Panc1 (cell line): ENCODE data around the gene ZP4. TPM values are rescaled to one million over a fixed set of nuclear protein-coding genes. Genes with fewer than 3 reads are reported as not detected.
A peak's percentile ranks its signal among the peaks of the same experiment; 100 is the strongest.

Source experiments
- ATAC-seq: fragments of 200-7000 bp; cut with Tn5 transposase; 2 replicates; pipeline ENCODE4 v1.9.1; 2020; ENCODE audit warnings: mild to moderate bottlenecking, moderate library complexity
- BruUV-seq: library from RNA; stranded (reverse); fragments of 400-500 nt; replicated peaks from 2 replicates; lab custom pipeline; 2021; lab: Mats Ljungman, UMichigan
- CTCF ChIA-PET: fragments of 300-600 bp; sonication (Branson Sonifier 250); formaldehyde crosslinking; loops from one replicate; lab custom pipeline; 2022; ENCODE audit warnings: antibody characterized with exemption; lab: Charles Lee
- POLR2A ChIA-PET: fragments of 300-600 bp; sonication (Branson Sonifier 250); formaldehyde crosslinking; loops from one replicate; lab custom pipeline; 2022; ENCODE audit warnings: antibody characterized with exemption; lab: Charles Lee
- DNase-seq: peaks from one replicate; pipeline ENCODE4 v3.0.0-alpha.2; 2010; ENCODE audit warnings: low read depth, low spot score
- H3K27ac ChIP-seq: 2 replicates; pipeline ENCODE4 v1.5.1; 2011; ENCODE audit warnings: mild to moderate bottlenecking, low read length, inconsistent platforms
- H3K27me3 ChIP-seq: fragments of 200-500 bp; sonication (Bioruptor generic); 2 replicates; pipeline ENCODE4 v1.6.0; 2014; ENCODE audit warnings: low read length, inconsistent platforms; ENCODE audit not compliant: control insufficient read depth, insufficient read depth
- H3K36me3 ChIP-seq: fragments of 200-500 bp; sonication (Bioruptor generic); 2 replicates; pipeline ENCODE4 v1.5.1; 2014; ENCODE audit warnings: inconsistent platforms, mild to moderate bottlenecking, low read length, moderate library complexity; ENCODE audit not compliant: control insufficient read depth, insufficient read depth
- H3K4me1 ChIP-seq: 2 replicates; pipeline ENCODE4 v1.5.1; 2011; ENCODE audit warnings: inconsistent platforms, mild to moderate bottlenecking, low read length, moderate library complexity; ENCODE audit not compliant: control insufficient read depth, insufficient read depth
- H3K4me3 ChIP-seq, 2 experiments: 2 replicates each; pipeline ENCODE4 v1.5.1; 2011 to 2012; ENCODE audit warnings: low read depth in 2 of 2, low read length in 2 of 2, mild to moderate bottlenecking in 2 of 2, inconsistent platforms in 1 of 2, moderate library complexity in 1 of 2
- H3K9me3 ChIP-seq: fragments of 200-500 bp; sonication (Bioruptor generic); 2 replicates; pipeline ENCODE4 v1.5.1; 2014; ENCODE audit warnings: low read depth, mild to moderate bottlenecking, inconsistent platforms, low read length, moderate library complexity; ENCODE audit not compliant: control insufficient read depth, insufficient read depth
- CTCF ChIP-seq: fragments of 450-650 bp; IDR thresholded peaks from 2 replicates; pipeline ENCODE4 v1.5.1; 2017; ENCODE audit warnings: mild to moderate bottlenecking
- POLR2AphosphoS5 ChIP-seq: IDR thresholded peaks from 2 replicates; pipeline ENCODE4 v1.6.1; 2012; ENCODE audit warnings: mild to moderate bottlenecking, low read depth, low read length, moderate library complexity
- REST ChIP-seq, 2 experiments: IDR thresholded peaks; 2 replicates each; pipeline ENCODE4 v1.6.1; 2011 to 2012; ENCODE audit warnings: low read depth in 2 of 2, control low read depth in 1 of 2, low read length in 1 of 2, mild to moderate bottlenecking in 1 of 2, moderate library complexity in 1 of 2; ENCODE audit not compliant: insufficient read depth in 1 of 2
- SIN3A ChIP-seq: IDR thresholded peaks from 2 replicates; pipeline ENCODE4 v1.6.1; 2012; ENCODE audit warnings: low read depth, mild to moderate bottlenecking, low read length, moderate library complexity, borderline replicate concordance; ENCODE audit not compliant: insufficient read depth
- TCF7L2 ChIP-seq: IDR thresholded peaks from 2 replicates; pipeline ENCODE4 v1.6.1; 2011; ENCODE audit warnings: mild to moderate bottlenecking, low read depth, low read length, inconsistent platforms
- in situ Hi-C: cut with HindIII; loops from 2 replicates; pipeline ENCODE4 v1.10.0; 2016; ENCODE audit warnings: low sequenced_read_pairs, low pct_unique_long_range_greater_than_20kb
- intact Hi-C: fragments of 100-400 bp; cut with micrococcal nuclease; formaldehyde crosslinking; loops from one replicate; pipeline ENCODE4 v1.10.0; 2022; ENCODE audit not compliant: unreplicated experiment
- total RNA-seq: library from RNA; stranded (reverse); gene quantifications from one replicate; pipeline ENCODE4 v1.2.1, GENCODE V29; 2021; ENCODE audit not compliant: unreplicated experiment

Gene ZP4
- total RNA-seq, 1 experiment from 2014 or later, result not detected

GRCh38 chr1:237867380-237867888 lies 23.3 kb downstream of the ZP4 start:
- in situ Hi-C loops, result no loop called here
- ATAC-seq (no peak), DNase-seq (no peak)
- Histone ChIP-seq H3K27me3 (no peaks in the 10 kb centered on the region), H3K4me1 (no peaks in the 10 kb centered on the region; the same call in 1 of the 2 replicates), H3K27ac (no peak overlapping the region), H3K4me3 (no peak overlapping the region), H3K36me3 (no peaks in the 10 kb centered on the region), H3K9me3 (no peaks in the 10 kb centered on the region)
- ChIA-PET CTCF (no interaction called here), POLR2A (no interaction called here)
- TF ChIP-seq POLR2AphosphoS5 (no peak), CTCF (no peak), TCF7L2 (no peak), REST (IDR thresholded peaks at IDR 0.05; ENCODE audit: insufficient read depth in 1 of 2, low read depth in 2 of 2, low read length in 1 of 2) (no peak), SIN3A (no peak)
- intact Hi-C loops, result no loop called here
- no TSS peak for BruUV-seq

- Histone ChIP-seq H3K9me3 (no peaks in the 10 kb centered on the region), H3K27me3 (no peaks in the 10 kb centered on the region), H3K4me3 (peak overlapping the region in 1 of 2 experiments; percentile 28; a peak in 1 of 4 replicates), H3K27ac (no peak overlapping the region), H3K4me1 (no peaks in the 10 kb centered on the region; the same call in 1 of the 2 replicates), H3K36me3 (no peaks in the 10 kb centered on the region)
- in situ Hi-C loops, result no loop called here
- no TSS peak for BruUV-seq
- CTCF ChIA-PET, result interaction anchor here (0.9 to 1.3 kb wide), 3 partner anchors 13 to 44 kb away, joined by 3 to 5 read pairs (median 3); no protein-coding TSS in a partner anchor
- ATAC-seq, result peak; percentile 68
- DNase-seq, result peak; percentile 15
- intact Hi-C loops, result no loop called here
- POLR2A ChIA-PET, result no interaction called here
- TF ChIP-seq CTCF (peak; percentile 93), SIN3A (no peak)
These were observed 26.1 kb downstream of the ZP4 start for GRCh38 chr1:237864338-237865244.
